ENCODE measurements around the gene FBXO40.
A peak's percentile ranks its signal among the peaks of the same experiment; 100 is the strongest.

Gene FBXO40, protein sequence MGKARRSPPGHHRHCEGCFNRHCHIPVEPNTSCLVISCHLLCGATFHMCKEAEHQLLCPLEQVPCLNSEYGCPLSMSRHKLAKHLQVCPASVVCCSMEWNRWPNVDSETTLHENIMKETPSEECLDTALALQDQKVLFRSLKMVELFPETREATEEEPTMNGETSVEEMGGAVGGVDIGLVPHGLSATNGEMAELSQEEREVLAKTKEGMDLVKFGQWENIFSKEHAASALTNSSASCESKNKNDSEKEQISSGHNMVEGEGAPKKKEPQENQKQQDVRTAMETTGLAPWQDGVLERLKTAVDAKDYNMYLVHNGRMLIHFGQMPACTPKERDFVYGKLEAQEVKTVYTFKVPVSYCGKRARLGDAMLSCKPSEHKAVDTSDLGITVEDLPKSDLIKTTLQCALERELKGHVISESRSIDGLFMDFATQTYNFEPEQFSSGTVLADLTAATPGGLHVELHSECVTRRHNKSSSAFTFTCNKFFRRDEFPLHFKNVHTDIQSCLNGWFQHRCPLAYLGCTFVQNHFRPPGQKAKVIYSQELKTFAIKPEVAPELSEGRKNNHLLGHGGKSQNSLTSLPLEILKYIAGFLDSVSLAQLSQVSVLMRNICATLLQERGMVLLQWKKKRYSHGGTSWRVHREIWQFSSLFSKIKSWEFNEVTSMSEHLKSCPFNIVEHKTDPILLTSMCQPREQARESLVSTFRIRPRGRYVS

GRCh38 chr3:121592856-121593702 is at the start of gene FBXO40:
TSS of gene FBXO40 (plus strand) at chr3:121593379. CDS start at chr3:121620576, 27,197 bp downstream.
- ChIA-PET CTCF (no interaction called here), POLR2A (no interaction called here)
- no peak for DNase-seq (ENCODE audit: low read depth, low spot score)
- no peak for TF ChIP-seq CTCF (IDR thresholded peaks at IDR 0.05; ENCODE audit: insufficient read depth, low read length, missing control alignments)
- no peak within 1 kb of the TSS for H3K4me3 ChIP-seq (ENCODE audit: low read depth, low read length)

DNA sequence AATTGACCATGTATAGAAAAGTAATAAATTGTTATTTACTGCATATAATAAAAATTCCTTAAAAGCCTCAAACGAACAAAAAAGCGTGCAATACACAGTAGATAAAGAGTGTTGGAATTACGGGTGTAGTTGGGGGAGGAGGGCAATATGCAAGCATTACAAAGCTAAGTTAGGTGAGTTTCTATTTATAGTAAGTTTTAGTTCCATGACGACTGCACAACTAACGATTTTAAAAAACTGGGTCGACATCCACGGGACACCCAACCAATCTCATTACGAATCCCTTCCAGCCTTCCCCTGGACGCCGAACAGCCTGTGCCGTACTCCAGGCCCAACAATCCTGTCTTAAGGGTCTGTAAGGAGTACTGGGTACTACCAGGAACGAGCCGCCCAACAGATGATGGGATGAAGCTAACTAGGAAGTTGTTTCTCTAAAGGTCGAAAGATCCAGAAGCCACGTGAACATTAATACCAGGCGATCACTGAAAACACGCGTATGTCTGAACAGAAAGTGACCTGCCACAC is 48.1 kb upstream of the FBXO40 start:
- CTCF ChIA-PET: interaction anchor here (1.2 to 4.9 kb wide), 3 partner anchors 15 to 715 kb away, joined by 3 to 21 read pairs (median 19); no protein-coding TSS in a partner anchor
- no peak for DNase-seq (ENCODE audit: low read depth, low spot score)

GRCh38 chr3:121545574-121546455 is 47.4 kb upstream of the FBXO40 start, which contains the start of gene POLQ:
TSS of gene POLQ (minus strand) at chr3:121545988. CDS start at chr3:121545877, 111 bp downstream.
- CTCF ChIA-PET: interaction anchor here (0.6 to 4.9 kb wide), 24 partner anchors 8 to 1784 kb away, joined by 3 to 21 read pairs (median 4); partner anchors contain the start of gene SEMA5B
- no peak for TF ChIP-seq CTCF (IDR thresholded peaks at IDR 0.05; ENCODE audit: insufficient read depth, low read length, missing control alignments)
- peak within 1 kb of the TSS; percentile 77 for H3K4me3 ChIP-seq (ENCODE audit: low read depth, low read length)
- peak; percentile 64 for DNase-seq (ENCODE audit: low read depth, low spot score)
- POLR2A ChIA-PET: interaction anchor here (0.6 kb wide), 1 partner anchor 1405 kb away, joined by 4 read pairs; no protein-coding TSS in a partner anchor

More for the DNA sequence above, 48.1 kb upstream of the FBXO40 start:
- POLR2A ChIA-PET: no interaction called here
- TF ChIP-seq CTCF (IDR thresholded peaks at IDR 0.05; ENCODE audit: insufficient read depth, low read length, missing control alignments): no peak
- H3K4me3 ChIP-seq (ENCODE audit: low read depth, low read length): peak overlapping the region; percentile 77

GRCh38 chr3:121552379-121552778 is 40.8 kb upstream of the FBXO40 start:
- CTCF ChIA-PET: no interaction called here
- POLR2A ChIA-PET: no interaction called here
- H3K4me3 ChIP-seq (ENCODE audit: low read depth, low read length): no peak overlapping the region

More at GRCh38 chr3:121552379-121552778, 40.8 kb upstream of the FBXO40 start:
- no peak for TF ChIP-seq CTCF (IDR thresholded peaks at IDR 0.05; ENCODE audit: insufficient read depth, low read length, missing control alignments)
- no peak for DNase-seq (ENCODE audit: low read depth, low spot score)
